GM23338 (cell line): ENCODE data around the gene HSH2D.

Source experiments
- CTCF ChIP-seq, 2 experiments: fragments of 200-600 bp in 1 of 2; sonication (generic) in 1 of 2; conservative IDR thresholded peaks; 2 replicates each; pipeline versions ENCODE4 v1.5.1 to v1.6.1; 2016 to 2017; ENCODE audit warnings: antibody characterized with exemption in 2 of 2, low read depth in 2 of 2, mild to moderate bottlenecking in 2 of 2, moderate library complexity in 1 of 2
- EZH2phosphoT487 ChIP-seq: fragments of 200-600 bp; sonication (generic); IDR thresholded peaks from one replicate; pipeline ENCODE4 v1.8.1; 2018; ENCODE audit warnings: antibody characterized with exemption; ENCODE audit not compliant: unreplicated experiment
- POLR2AphosphoS5 ChIP-seq: IDR thresholded peaks from 2 replicates; pipeline ENCODE4 v1.6.1; 2016; ENCODE audit warnings: antibody characterized with exemption, low read depth
- REST ChIP-seq: IDR thresholded peaks from one replicate; pipeline ENCODE4 v1.6.1; 2018; ENCODE audit warnings: antibody characterized with exemption; ENCODE audit not compliant: unreplicated experiment

GRCh38 chr19:16206046-16206605 is 62.6 kb downstream of the HSH2D start:
- TF ChIP-seq POLR2AphosphoS5, result no peak
- no peak for TF ChIP-seq CTCF (conservative IDR thresholded peaks at IDR 0.05; ENCODE audit: low read depth in 2 of 2)
- TF ChIP-seq EZH2phosphoT487, result no peak
- TF ChIP-seq REST, result no peak
